Testis (tissue), 3 donors: ENCODE results near the gene VKORC1. TPM values are rescaled to one million over a fixed set of nuclear protein-coding genes. Genes with fewer than 3 reads are reported as not detected.

ENCODE experiments used
- DNase-seq: peaks from one replicate; pipeline ENCODE4 v3.0.0-alpha.2; 2019
- H3K27ac ChIP-seq, 2 donors: fragments of 200-600 bp; sonication (generic); one replicate each; pipeline ENCODE4 v1.5.1; 2019
- H3K27me3 ChIP-seq: fragments of 200-600 bp; sonication (generic); one replicate; pipeline ENCODE4 v1.5.1; 2019
- H3K36me3 ChIP-seq: fragments of 200-600 bp; sonication (generic); one replicate; pipeline ENCODE4 v1.5.1; 2017; ENCODE audit warnings: low read depth; ENCODE audit errors: missing control alignments
- H3K4me1 ChIP-seq: fragments of 200-600 bp; sonication (generic); one replicate; pipeline ENCODE4 v1.5.1; 2019
- H3K4me3 ChIP-seq, 2 donors: fragments of 200-600 bp; sonication (generic); one replicate each; pipeline ENCODE4 v1.5.1; 2017 to 2019
- H3K9me3 ChIP-seq: fragments of 200-600 bp; sonication (generic); one replicate; pipeline ENCODE4 v1.5.1; 2017
- CTCF ChIP-seq, 3 experiments: fragments of 450-650 bp in 2 of 3; fragments of 200-600 bp in 1 of 3; sonication (generic) in 1 of 3; IDR thresholded peaks; one replicate each; pipeline ENCODE4 v1.5.1; 2016 to 2019; ENCODE audit warnings: antibody characterized with exemption in 3 of 3, mild to moderate bottlenecking in 2 of 3, moderate library complexity in 1 of 3
- POLR2A ChIP-seq: fragments of 450-650 bp; IDR thresholded peaks from one replicate; pipeline ENCODE4 v1.6.1; 2017; ENCODE audit warnings: antibody characterized with exemption, mild to moderate bottlenecking, moderate library complexity
- WGBS, 2 donors: methylation state at CpG; one replicate each; pipeline ENCODE4 v1.1.5; 2018; 5-methylcytosine and 5-hydroxymethylcytosine counted together
- intact Hi-C: fragments of 100-400 bp; cut with DNase I; formaldehyde crosslinking; loops from one replicate; pipeline ENCODE4 v1.15.1; 2023; ENCODE audit warnings: low total_unique reads
- polyA plus RNA-seq: library from polyadenylated mRNA; stranded (reverse); fragments of 350-450 nt; fragmentation: Illumina TruSeq; extraction: RNeasy Lipid Tissue Mini Kit (QIAGEN cat#74804); gene quantifications from one replicate; pipeline ENCODE4 v1.2.3, GENCODE V29; 2014; ENCODE audit warnings: low read depth, low replicate concordance; ENCODE audit not compliant: insufficient read depth
- total RNA-seq, 2 donors: library from RNA; depleted of rRNA; stranded (reverse); fragments of >200 nt; gene quantifications; one replicate each; pipeline ENCODE4 v1.2.3, GENCODE V29; 2016

Gene VKORC1
- total and polyA plus RNA-seq, 3 donors from 2014 or later: 102 to 183 (median 102) TPM

- Histone ChIP-seq H3K9me3 (no peaks in the 10 kb centered on the region), H3K27me3 (no peaks in the 10 kb centered on the region), H3K4me1 (no peaks in the 10 kb centered on the region), H3K36me3 (no peaks in the 10 kb centered on the region), H3K4me3 (no peak overlapping the region), H3K27ac (no peak overlapping the region)
- no peak for DNase-seq
- intact Hi-C loops: loop anchor here (5.0 kb wide), 1 partner anchor 118 kb away; no protein-coding TSS in a partner anchor
- 65 to 70% methylated on average over 3 to 4 of the region's 4 CpGs for WGBS, 2 donors
- TF ChIP-seq POLR2A: no peak
- TF ChIP-seq CTCF (IDR thresholded peaks at IDR 0.05): no peak
These were observed 5.5 kb upstream of the VKORC1 start for GRCh38 chr16:31099860-31100638.

GRCh38 chr16:31094088-31094423, 541 bp downstream of the VKORC1 start:
- no peak for TF ChIP-seq CTCF (IDR thresholded peaks at IDR 0.05)
- TF ChIP-seq POLR2A: no peak
- H3K27ac ChIP-seq: peak overlapping the region; percentile 82
- H3K4me1 ChIP-seq: peaks cover 6% of the 10 kb centered on the region
- H3K36me3 ChIP-seq: no peaks in the 10 kb centered on the region
- DNase-seq: peak; percentile 53
- 0% methylated on average over 20 of the region's 20 CpGs for WGBS, 2 donors
- H3K9me3 ChIP-seq: no peaks in the 10 kb centered on the region
- intact Hi-C loops: no loop called here
- H3K27me3 ChIP-seq: no peaks in the 10 kb centered on the region
- peak overlapping the region; percentile 80 to 87 for H3K4me3 ChIP-seq

- no peak for DNase-seq
- Histone ChIP-seq H3K4me3 (no peak overlapping the region), H3K27ac (no peak overlapping the region), H3K9me3 (no peaks in the 10 kb centered on the region), H3K4me1 (peaks cover 6% of the 10 kb centered on the region), H3K27me3 (no peaks in the 10 kb centered on the region), H3K36me3 (no peaks in the 10 kb centered on the region)
- intact Hi-C loops: no loop called here
- TF ChIP-seq CTCF (IDR thresholded peaks at IDR 0.05): no peak
- TF ChIP-seq POLR2A: no peak
- 25 to 39% methylated on average over 12 to 16 of the region's 17 CpGs for WGBS, 2 donors
These were observed 1.4 kb downstream of the VKORC1 start for GRCh38 chr16:31093132-31093703.

GRCh38 chr16:31092330-31092729, 2.3 kb downstream of the VKORC1 start:
- no peak for TF ChIP-seq POLR2A
- Histone ChIP-seq H3K27ac (no peak overlapping the region), H3K36me3 (no peaks in the 10 kb centered on the region), H3K9me3 (no peaks in the 10 kb centered on the region), H3K4me1 (peaks cover 6% of the 10 kb centered on the region), H3K27me3 (no peaks in the 10 kb centered on the region), H3K4me3 (no peak overlapping the region)
- WGBS, 2 donors: 84 to 89% methylated on average over 5 of the region's 5 CpGs
- no peak for DNase-seq
- intact Hi-C loops: no loop called here

- no peak overlapping the region for H3K27ac ChIP-seq
- 95 to 100% methylated on average over 1 to 2 of the region's 2 CpGs for WGBS, 2 donors
- DNase-seq: no peak
- TF ChIP-seq POLR2A: no peak
- no peak for TF ChIP-seq CTCF (IDR thresholded peaks at IDR 0.05)
- intact Hi-C loops: no loop called here
- H3K9me3 ChIP-seq: no peaks in the 10 kb centered on the region
- no peak overlapping the region for H3K4me3 ChIP-seq
- no peaks in the 10 kb centered on the region for H3K36me3 ChIP-seq
- peaks cover 6% of the 10 kb centered on the region for H3K4me1 ChIP-seq
- no peaks in the 10 kb centered on the region for H3K27me3 ChIP-seq
These were observed 4.1 kb downstream of the VKORC1 start for GRCh38 chr16:31090540-31090939.
